Hepatocyte (in vitro differentiated cells): ENCODE data around the gene ARFGAP2.

Experiments used
- EZH2 ChIP-seq: fragments of 200-600 bp; sonication (generic); IDR thresholded peaks from 2 replicates; pipeline ENCODE4 v1.6.1; 2016; ENCODE audit warnings: antibody characterized with exemption, mild to moderate bottlenecking, borderline replicate concordance
- EZH2phosphoT487 ChIP-seq: fragments of 200-600 bp; sonication (generic); IDR thresholded peaks from one replicate; pipeline ENCODE4 v1.6.1; 2018; ENCODE audit warnings: antibody characterized with exemption, mild to moderate bottlenecking, low read depth, moderate library complexity; ENCODE audit not compliant: unreplicated experiment, severe bottlenecking
- TF ChIP-seq, protein P1 (sequence below): fragments of 200-600 bp; sonication (generic); IDR thresholded peaks from 2 replicates; pipeline ENCODE4 v1.5.1; 2016; ENCODE audit warnings: antibody characterized with exemption, mild to moderate bottlenecking; ENCODE audit not compliant: poor library complexity

DNA sequence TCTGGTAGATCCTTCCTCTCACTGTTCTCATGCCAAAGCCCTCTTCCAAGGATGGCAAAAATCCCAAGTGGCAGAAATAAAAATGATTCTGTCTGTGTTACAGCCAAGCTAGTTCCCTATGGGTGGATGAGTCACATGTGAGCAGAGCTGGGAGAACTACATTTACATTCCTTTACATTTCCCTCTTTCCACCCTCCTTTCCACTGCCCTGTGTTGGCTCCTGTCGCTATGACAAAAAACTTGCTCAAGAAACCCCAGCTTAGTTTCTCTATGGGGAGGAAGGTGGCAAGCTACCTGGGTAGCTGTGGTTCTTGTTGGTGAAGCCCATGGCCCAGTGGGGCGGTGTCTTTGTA lies 27.9 kb upstream of the ARFGAP2 start:
- TF ChIP-seq, protein P1, sequence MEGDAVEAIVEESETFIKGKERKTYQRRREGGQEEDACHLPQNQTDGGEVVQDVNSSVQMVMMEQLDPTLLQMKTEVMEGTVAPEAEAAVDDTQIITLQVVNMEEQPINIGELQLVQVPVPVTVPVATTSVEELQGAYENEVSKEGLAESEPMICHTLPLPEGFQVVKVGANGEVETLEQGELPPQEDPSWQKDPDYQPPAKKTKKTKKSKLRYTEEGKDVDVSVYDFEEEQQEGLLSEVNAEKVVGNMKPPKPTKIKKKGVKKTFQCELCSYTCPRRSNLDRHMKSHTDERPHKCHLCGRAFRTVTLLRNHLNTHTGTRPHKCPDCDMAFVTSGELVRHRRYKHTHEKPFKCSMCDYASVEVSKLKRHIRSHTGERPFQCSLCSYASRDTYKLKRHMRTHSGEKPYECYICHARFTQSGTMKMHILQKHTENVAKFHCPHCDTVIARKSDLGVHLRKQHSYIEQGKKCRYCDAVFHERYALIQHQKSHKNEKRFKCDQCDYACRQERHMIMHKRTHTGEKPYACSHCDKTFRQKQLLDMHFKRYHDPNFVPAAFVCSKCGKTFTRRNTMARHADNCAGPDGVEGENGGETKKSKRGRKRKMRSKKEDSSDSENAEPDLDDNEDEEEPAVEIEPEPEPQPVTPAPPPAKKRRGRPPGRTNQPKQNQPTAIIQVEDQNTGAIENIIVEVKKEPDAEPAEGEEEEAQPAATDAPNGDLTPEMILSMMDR, result no peak
- TF ChIP-seq EZH2, result no peak
- TF ChIP-seq EZH2phosphoT487, result no peak
